Neural progenitor cell (in vitro differentiated cells): Measurements from ENCODE around the gene ST3GAL4.

Experiments used
- CTCF ChIP-seq: fragments of 200-600 bp; sonication (generic); IDR thresholded peaks from 2 replicates; pipeline ENCODE4 v1.5.1; 2017; ENCODE audit warnings: antibody characterized with exemption, mild to moderate bottlenecking
- EZH2 ChIP-seq: fragments of 200-600 bp; sonication (generic); IDR thresholded peaks from 2 replicates; pipeline ENCODE4 v1.6.1; 2017; ENCODE audit warnings: antibody characterized with exemption, mild to moderate bottlenecking, moderate library complexity

DNA sequence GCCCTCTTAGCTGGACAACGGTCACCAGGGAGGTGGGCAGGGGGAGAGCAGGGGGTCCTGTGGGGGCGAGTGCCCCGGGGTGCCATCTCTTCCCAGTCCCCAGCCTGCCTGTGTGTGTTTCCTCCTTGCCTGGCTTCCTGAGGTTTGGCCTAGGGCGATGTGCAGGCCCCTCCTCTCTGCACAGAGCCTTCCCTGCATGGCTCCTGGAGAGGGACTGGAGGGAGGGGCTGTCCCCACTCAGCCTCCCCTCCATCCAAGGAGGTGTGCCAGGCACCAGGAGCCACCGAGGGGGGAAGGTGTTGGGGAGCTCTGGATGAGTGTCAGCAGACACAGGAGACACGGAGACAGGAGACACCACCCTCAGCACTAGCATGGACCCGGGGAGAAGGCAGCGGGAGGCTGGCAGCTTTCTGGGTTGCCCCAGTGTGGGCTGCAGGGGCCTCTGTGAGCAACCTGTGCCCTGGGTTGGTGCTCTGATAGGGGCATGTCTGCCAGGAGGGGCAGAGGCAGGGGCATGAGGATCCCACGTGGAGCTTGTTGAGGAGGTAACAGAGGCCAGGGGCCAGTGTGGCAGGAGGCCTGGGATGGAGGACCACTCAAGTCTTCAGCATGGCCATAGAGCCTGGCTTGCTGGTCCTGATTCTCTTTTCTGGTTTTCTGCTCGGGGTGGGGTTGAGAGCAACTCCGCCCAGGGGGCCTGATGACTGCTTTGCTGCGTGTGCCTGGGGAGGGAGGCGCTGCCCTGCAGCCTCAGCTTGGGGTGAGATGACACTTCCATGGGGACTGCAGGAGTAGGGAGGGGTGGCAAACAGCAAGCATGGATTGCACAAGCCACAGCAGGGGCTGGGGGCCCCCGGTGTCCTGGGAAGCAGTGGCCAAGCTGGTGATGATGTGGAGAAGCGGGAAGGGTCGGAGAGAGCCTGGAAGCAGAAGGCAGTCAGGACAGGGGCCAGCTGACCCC, 78.8 kb downstream of the ST3GAL4 start:
- TF ChIP-seq CTCF (no peak), EZH2 (no peak)
